ENCODE data around the gene SF3B2.

Gene SF3B2

DNA sequence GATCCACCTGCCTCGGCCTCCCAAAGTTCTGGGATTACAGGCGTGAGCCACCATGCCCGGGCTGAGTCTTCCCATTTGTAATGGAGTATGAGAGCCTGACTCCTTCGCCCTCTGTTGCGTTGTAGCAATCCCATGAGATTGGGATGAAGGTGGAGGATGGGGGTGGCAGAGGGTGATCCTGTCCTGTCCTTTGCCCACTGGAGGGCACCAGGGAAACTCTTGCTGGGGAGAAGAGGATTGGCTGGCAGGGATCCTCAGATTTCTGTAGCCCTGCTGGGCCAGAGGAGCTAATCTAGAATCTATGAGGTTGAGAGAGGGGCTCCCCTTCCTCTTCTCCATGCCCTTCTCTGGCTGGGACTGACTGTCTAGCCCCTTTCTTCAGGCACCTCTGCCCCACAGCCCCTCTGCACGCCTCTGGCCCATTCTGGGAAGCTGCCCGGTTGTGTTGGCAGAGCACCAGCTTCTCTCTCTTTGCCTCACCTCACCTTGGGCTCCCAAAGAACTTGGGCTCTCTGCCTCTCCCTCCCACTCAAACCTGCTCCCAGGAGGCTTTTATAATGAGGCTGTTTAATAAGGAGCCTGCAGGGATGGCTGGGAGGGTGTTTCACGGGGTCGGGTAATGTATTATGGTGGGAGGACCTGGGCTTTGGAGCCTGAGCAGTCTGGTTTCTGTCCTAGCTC is 16.4 kb upstream of the SF3B2 start:
- H3K9ac ChIP-seq (ENCODE audit: low read length in 5 of 5) = no peak overlapping the region
- H3K9me3 ChIP-seq (ENCODE audit: control insufficient read depth in 5 of 5, low read length in 5 of 5) = no peaks in the 10 kb centered on the region

DNA sequence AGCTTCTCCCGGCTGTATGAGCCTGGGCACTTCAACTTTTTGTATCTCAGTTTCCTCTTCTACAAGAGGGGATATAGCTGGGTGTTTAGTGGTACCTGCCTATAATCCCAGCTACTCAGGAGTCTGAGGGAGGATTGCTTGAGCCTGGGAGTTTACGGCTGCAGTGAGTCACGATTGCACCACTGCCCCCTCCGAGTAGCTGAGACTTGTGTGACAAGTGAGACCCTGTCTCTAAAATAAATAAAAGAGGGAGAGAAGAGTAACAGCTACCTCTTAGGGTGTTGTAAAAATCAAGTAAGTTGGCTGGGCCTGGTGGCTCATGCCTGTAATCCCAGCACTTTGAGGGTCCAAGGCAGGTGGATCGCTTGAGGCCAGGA is 15.8 kb upstream of the SF3B2 start:
- Histone ChIP-seq H3K27me3 (ENCODE audit: control insufficient read depth in 5 of 5, insufficient read depth in 4 of 5, low read length in 5 of 5) (peaks cover 0 to 5% (median 0%) of the 10 kb centered on the region in 5 donors), H3K4me3 (ENCODE audit: low read depth in 1 of 5, low read length in 5 of 5) (no peak overlapping the region), H3K27ac (ENCODE audit: low read depth, low read length) (no peak overlapping the region), H3K36me3 (ENCODE audit: control insufficient read depth in 5 of 5, insufficient read depth in 5 of 5, low read length in 5 of 5) (no peaks in the 10 kb centered on the region), H3K9me3 (ENCODE audit: control insufficient read depth in 5 of 5, low read length in 5 of 5) (no peaks in the 10 kb centered on the region), H3K4me1 (ENCODE audit: control insufficient read depth in 5 of 5, insufficient read depth in 5 of 5, low read length in 5 of 5) (peaks cover 0 to 26% (median 6%) of the 10 kb centered on the region in 5 donors), H3K9ac (ENCODE audit: low read length in 5 of 5) (no peak overlapping the region)

More for the DNA sequence above, 16.4 kb upstream of the SF3B2 start:
- no peaks in the 10 kb centered on the region for H3K36me3 ChIP-seq (ENCODE audit: control insufficient read depth in 5 of 5, insufficient read depth in 5 of 5, low read length in 5 of 5)
- H3K27ac ChIP-seq (ENCODE audit: low read depth, low read length) = no peak overlapping the region
- no peak overlapping the region for H3K4me3 ChIP-seq (ENCODE audit: low read depth in 1 of 5, low read length in 5 of 5)
- peaks cover 0 to 5% (median 0%) of the 10 kb centered on the region in 5 donors for H3K27me3 ChIP-seq (ENCODE audit: control insufficient read depth in 5 of 5, insufficient read depth in 4 of 5, low read length in 5 of 5)
- peaks cover 0 to 23% (median 6%) of the 10 kb centered on the region in 5 donors for H3K4me1 ChIP-seq (ENCODE audit: control insufficient read depth in 5 of 5, insufficient read depth in 5 of 5, low read length in 5 of 5)

DNA sequence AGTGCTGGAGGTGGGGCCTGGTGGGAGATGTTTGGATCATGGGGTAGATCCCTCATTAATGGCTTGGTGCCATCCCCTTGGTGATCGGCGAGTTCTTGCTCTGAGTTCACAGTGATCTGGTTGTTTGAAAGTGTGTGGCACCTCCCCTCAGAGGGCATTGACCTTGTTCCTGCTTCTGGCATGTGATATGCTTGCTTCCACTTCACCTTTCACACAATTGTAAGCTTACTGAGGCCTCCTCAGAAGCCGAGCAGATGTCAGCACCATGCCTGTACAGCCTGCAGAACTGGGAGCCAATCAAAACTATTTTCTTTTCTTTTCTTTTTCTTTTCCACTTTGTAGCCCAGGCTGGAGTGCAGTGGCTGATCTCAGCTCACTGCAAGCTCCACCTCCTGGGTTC is 14.8 kb upstream of the SF3B2 start:
- H3K27me3 ChIP-seq (ENCODE audit: control insufficient read depth in 5 of 5, insufficient read depth in 4 of 5, low read length in 5 of 5) = peaks cover 0 to 5% (median 0%) of the 10 kb centered on the region in 5 donors
- no peaks in the 10 kb centered on the region for H3K9me3 ChIP-seq (ENCODE audit: control insufficient read depth in 5 of 5, low read length in 5 of 5)
- H3K9ac ChIP-seq (ENCODE audit: low read length in 5 of 5) = no peak overlapping the region
- H3K4me1 ChIP-seq (ENCODE audit: control insufficient read depth in 5 of 5, insufficient read depth in 5 of 5, low read length in 5 of 5) = peaks cover 0 to 26% (median 6%) of the 10 kb centered on the region in 5 donors
- no peaks in the 10 kb centered on the region for H3K36me3 ChIP-seq (ENCODE audit: control insufficient read depth in 5 of 5, insufficient read depth in 5 of 5, low read length in 5 of 5)
- H3K4me3 ChIP-seq (ENCODE audit: low read depth in 1 of 5, low read length in 5 of 5) = no peak overlapping the region
- no peak overlapping the region for H3K27ac ChIP-seq (ENCODE audit: low read depth, low read length)

DNA sequence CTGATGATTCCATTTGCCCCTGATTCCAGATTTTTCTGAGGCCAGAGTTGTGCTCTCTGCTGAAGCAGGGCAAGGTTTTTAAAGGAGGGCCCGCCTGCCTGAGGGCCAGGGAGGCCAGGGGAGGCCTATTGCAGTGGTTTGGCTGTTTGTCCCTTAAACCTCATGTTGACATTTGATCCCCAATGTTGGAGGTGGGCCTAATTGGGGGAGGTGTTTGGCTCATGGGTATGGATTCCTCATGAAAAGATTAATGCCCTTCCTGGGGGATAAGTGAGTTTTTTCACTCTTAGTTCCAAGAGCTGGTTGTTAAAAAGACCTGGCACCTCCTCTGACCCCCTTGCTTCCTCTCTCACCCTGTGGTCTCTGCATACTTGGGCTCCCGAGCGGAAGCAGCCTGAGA is 12.4 kb upstream of the SF3B2 start:
- H3K9ac ChIP-seq (ENCODE audit: low read length in 5 of 5) = peak overlapping the region in 2 of 5 donors; percentile 5 to 28
- H3K4me3 ChIP-seq (ENCODE audit: low read depth in 1 of 5, low read length in 5 of 5) = no peak overlapping the region
- H3K9me3 ChIP-seq (ENCODE audit: control insufficient read depth in 5 of 5, low read length in 5 of 5) = no peaks in the 10 kb centered on the region
- H3K4me1 ChIP-seq (ENCODE audit: control insufficient read depth in 5 of 5, insufficient read depth in 5 of 5, low read length in 5 of 5) = peaks cover 0 to 26% (median 6%) of the 10 kb centered on the region in 5 donors
- peaks cover 0 to 5% (median 0%) of the 10 kb centered on the region in 5 donors for H3K27me3 ChIP-seq (ENCODE audit: control insufficient read depth in 5 of 5, insufficient read depth in 4 of 5, low read length in 5 of 5)
- peak overlapping the region; percentile 12 for H3K27ac ChIP-seq (ENCODE audit: low read depth, low read length)
- no peaks in the 10 kb centered on the region for H3K36me3 ChIP-seq (ENCODE audit: control insufficient read depth in 5 of 5, insufficient read depth in 5 of 5, low read length in 5 of 5)

DNA sequence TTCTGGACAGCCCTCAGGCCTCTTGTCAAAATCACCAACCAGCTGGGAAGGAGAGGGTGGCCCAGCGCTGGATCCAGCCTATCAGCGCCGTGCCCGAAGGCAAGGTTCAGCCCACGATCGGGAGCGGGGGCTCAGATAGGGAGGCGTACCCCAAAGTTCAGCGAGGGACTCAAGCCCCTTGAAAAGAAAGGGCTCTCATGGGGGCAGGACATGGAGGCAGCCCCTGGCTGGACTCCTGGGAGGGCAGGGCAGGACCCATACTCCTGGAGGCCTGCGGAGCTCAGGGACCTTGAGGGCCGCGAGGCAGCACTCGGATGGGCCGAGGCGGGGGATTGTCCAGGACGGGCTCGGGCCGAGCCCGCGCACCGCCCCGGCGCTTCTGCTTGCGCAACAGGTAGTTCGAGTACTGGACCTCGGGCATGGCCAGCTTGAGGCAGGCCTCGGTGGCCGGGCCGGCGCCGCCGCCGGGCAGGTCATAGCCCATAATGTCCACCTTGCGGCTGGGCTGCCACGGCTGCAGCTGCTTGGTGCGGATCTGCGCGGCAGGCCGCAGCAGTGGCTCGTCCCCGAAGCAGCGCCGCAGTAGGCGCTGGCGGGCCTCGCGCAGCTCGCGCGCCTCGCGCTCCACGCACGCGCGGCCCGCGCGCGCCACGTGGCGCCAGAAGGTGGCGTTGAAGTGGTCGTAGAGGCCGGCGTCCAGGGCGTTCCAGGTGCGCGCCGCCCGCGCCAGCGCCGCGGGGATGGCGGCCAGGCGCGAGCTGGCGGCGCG is 9.8 kb upstream of the SF3B2 start:
- Histone ChIP-seq H3K4me1 (ENCODE audit: control insufficient read depth in 5 of 5, insufficient read depth in 5 of 5, low read length in 5 of 5) (peaks cover 0 to 26% (median 9%) of the 10 kb centered on the region in 5 donors), H3K9ac (ENCODE audit: low read length in 5 of 5) (no peak overlapping the region), H3K36me3 (ENCODE audit: control insufficient read depth in 5 of 5, insufficient read depth in 5 of 5, low read length in 5 of 5) (no peaks in the 10 kb centered on the region), H3K9me3 (ENCODE audit: control insufficient read depth in 5 of 5, low read length in 5 of 5) (no peaks in the 10 kb centered on the region), H3K4me3 (ENCODE audit: low read depth in 1 of 5, low read length in 5 of 5) (no peak overlapping the region), H3K27me3 (ENCODE audit: control insufficient read depth in 5 of 5, insufficient read depth in 4 of 5, low read length in 5 of 5) (peaks cover 0 to 2% (median 0%) of the 10 kb centered on the region in 5 donors), H3K27ac (ENCODE audit: low read depth, low read length) (no peak overlapping the region)

DNA sequence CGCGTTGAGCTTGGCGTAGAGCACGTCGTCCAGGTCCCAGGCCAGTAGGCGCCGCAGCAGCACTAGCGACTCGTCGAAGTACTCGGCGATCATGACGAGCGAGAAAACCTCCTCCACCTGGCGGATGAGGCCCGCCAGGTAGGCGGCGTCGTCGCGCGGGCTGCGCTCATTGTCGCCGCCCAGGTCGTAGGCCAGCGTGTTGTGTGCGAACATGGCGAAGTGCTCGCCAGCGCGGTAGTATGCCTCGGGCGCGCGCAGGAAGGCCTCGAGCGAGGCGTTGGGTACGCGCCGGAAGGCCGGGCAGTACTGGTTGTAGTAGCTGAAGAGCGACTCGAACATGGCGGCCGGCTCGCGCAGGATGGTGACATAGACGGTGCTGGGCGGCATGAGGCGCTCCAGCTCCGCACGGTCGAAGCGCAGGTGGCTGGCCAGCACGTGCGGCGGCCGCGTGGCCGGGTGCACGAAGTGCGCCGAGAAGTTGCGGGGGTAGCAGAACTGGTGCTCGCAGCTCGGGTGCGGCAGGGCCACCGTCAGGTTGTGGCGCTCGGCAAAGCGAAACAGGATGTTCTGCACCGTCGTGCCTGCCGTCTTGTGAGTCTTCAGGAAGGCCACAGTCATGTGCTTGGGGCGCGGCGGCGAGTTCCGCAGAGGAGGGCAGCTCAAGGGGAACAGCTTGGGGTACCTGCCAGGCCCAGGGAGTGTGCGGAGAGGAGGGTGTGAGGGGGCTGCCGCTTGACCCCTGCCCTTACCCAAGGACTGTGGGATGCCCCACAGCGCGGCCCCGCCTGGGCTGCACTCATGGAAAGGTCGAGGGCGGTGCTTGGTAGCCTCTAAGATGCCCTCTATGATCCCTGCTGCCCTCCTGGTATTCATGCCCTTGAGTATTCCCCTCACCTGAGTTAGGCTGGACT is 8.9 kb upstream of the SF3B2 start:
- H3K9ac ChIP-seq (ENCODE audit: low read length in 5 of 5) = no peak overlapping the region
- H3K4me3 ChIP-seq (ENCODE audit: low read depth in 1 of 5, low read length in 5 of 5) = no peak overlapping the region
- H3K4me1 ChIP-seq (ENCODE audit: control insufficient read depth in 5 of 5, insufficient read depth in 5 of 5, low read length in 5 of 5) = peaks cover 0 to 26% (median 9%) of the 10 kb centered on the region in 5 donors
- H3K27ac ChIP-seq (ENCODE audit: low read depth, low read length) = no peak overlapping the region
- H3K36me3 ChIP-seq (ENCODE audit: control insufficient read depth in 5 of 5, insufficient read depth in 5 of 5, low read length in 5 of 5) = no peaks in the 10 kb centered on the region
- H3K27me3 ChIP-seq (ENCODE audit: control insufficient read depth in 5 of 5, insufficient read depth in 4 of 5, low read length in 5 of 5) = peaks cover 0 to 9% (median 6%) of the 10 kb centered on the region in 5 donors
- H3K9me3 ChIP-seq (ENCODE audit: control insufficient read depth in 5 of 5, low read length in 5 of 5) = no peaks in the 10 kb centered on the region

GRCh38 chr11:66044757-66045156 is 7.4 kb upstream of the SF3B2 start:
- Histone ChIP-seq H3K36me3 (ENCODE audit: control insufficient read depth in 5 of 5, insufficient read depth in 5 of 5, low read length in 5 of 5) (no peaks in the 10 kb centered on the region), H3K9ac (ENCODE audit: low read length in 5 of 5) (no peak overlapping the region), H3K4me1 (ENCODE audit: control insufficient read depth in 5 of 5, insufficient read depth in 5 of 5, low read length in 5 of 5) (peaks cover 0 to 21% (median 8%) of the 10 kb centered on the region in 5 donors), H3K27ac (ENCODE audit: low read depth, low read length) (no peak overlapping the region), H3K27me3 (ENCODE audit: control insufficient read depth in 5 of 5, insufficient read depth in 4 of 5, low read length in 5 of 5) (peaks cover 0 to 17% (median 13%) of the 10 kb centered on the region in 5 donors), H3K9me3 (ENCODE audit: control insufficient read depth in 5 of 5, low read length in 5 of 5) (no peaks in the 10 kb centered on the region), H3K4me3 (ENCODE audit: low read depth in 1 of 5, low read length in 5 of 5) (no peak overlapping the region)

- H3K36me3 ChIP-seq (ENCODE audit: control insufficient read depth in 5 of 5, insufficient read depth in 5 of 5, low read length in 5 of 5) = no peaks in the 10 kb centered on the region
- no peak overlapping the region for H3K27ac ChIP-seq (ENCODE audit: low read depth, low read length)
- no peak overlapping the region for H3K4me3 ChIP-seq (ENCODE audit: low read depth in 1 of 5, low read length in 5 of 5)
- no peak overlapping the region for H3K9ac ChIP-seq (ENCODE audit: low read length in 5 of 5)
- H3K27me3 ChIP-seq (ENCODE audit: control insufficient read depth in 5 of 5, insufficient read depth in 4 of 5, low read length in 5 of 5) = peaks cover 0 to 19% (median 13%) of the 10 kb centered on the region in 5 donors
- peaks cover 0 to 17% (median 8%) of the 10 kb centered on the region in 5 donors for H3K4me1 ChIP-seq (ENCODE audit: control insufficient read depth in 5 of 5, insufficient read depth in 5 of 5, low read length in 5 of 5)
- H3K9me3 ChIP-seq (ENCODE audit: control insufficient read depth in 5 of 5, low read length in 5 of 5) = no peaks in the 10 kb centered on the region
These were observed 7.0 kb upstream of the SF3B2 start for GRCh38 chr11:66045177-66045639.

GRCh38 chr11:66046901-66047300 is 5.3 kb upstream of the SF3B2 start:
- Histone ChIP-seq H3K27me3 (ENCODE audit: control insufficient read depth in 5 of 5, insufficient read depth in 4 of 5, low read length in 5 of 5) (peaks cover 0 to 19% (median 13%) of the 10 kb centered on the region in 5 donors), H3K4me3 (ENCODE audit: low read depth in 1 of 5, low read length in 5 of 5) (no peak overlapping the region), H3K27ac (ENCODE audit: low read depth, low read length) (no peak overlapping the region), H3K4me1 (ENCODE audit: control insufficient read depth in 5 of 5, insufficient read depth in 5 of 5, low read length in 5 of 5) (peaks cover 0 to 18% (median 17%) of the 10 kb centered on the region in 5 donors), H3K36me3 (ENCODE audit: control insufficient read depth in 5 of 5, insufficient read depth in 5 of 5, low read length in 5 of 5) (no peaks in the 10 kb centered on the region), H3K9me3 (ENCODE audit: control insufficient read depth in 5 of 5, low read length in 5 of 5) (no peaks in the 10 kb centered on the region), H3K9ac (ENCODE audit: low read length in 5 of 5) (no peak overlapping the region)
